Uterus (tissue), 2 donors: ENCODE measurements around the gene TMEM52B.

ENCODE experiments used
- POLR2A ChIP-seq, 2 donors: fragments of 450-650 bp; IDR thresholded peaks; one replicate each; pipeline ENCODE4 v1.6.1; 2016; ENCODE audit warnings: antibody characterized with exemption in 2 of 2, mild to moderate bottlenecking in 1 of 2, moderate library complexity in 1 of 2
- TF ChIP-seq, protein P1 (sequence below), 4 experiments: fragments of 200-600 bp in 2 of 4; fragments of 450-650 bp in 2 of 4; sonication (generic) in 2 of 4; IDR thresholded peaks; one replicate each; pipeline ENCODE4 v1.5.1; 2016 to 2019; ENCODE audit warnings: antibody characterized with exemption in 4 of 4, mild to moderate bottlenecking in 2 of 4, moderate library complexity in 1 of 4

DNA sequence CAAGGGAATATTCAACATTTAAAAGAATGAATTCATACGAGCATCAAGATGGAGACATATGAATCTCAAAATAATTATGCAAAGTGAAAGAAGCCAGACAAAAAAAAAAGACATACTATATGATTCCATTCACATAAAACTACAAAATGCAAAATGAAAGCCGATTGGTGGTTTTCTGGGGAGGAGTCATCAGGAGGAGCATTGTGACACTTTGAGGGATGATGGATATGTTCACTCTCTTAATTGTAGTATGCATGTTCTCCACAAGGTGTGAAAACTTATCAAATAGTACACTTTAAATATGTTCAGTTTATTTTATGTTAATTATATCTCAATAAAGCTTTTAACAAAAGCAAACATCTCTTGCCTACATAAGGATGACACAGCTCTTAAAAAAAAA lies 20.4 kb upstream of the TMEM52B start:
- TF ChIP-seq, protein P1, sequence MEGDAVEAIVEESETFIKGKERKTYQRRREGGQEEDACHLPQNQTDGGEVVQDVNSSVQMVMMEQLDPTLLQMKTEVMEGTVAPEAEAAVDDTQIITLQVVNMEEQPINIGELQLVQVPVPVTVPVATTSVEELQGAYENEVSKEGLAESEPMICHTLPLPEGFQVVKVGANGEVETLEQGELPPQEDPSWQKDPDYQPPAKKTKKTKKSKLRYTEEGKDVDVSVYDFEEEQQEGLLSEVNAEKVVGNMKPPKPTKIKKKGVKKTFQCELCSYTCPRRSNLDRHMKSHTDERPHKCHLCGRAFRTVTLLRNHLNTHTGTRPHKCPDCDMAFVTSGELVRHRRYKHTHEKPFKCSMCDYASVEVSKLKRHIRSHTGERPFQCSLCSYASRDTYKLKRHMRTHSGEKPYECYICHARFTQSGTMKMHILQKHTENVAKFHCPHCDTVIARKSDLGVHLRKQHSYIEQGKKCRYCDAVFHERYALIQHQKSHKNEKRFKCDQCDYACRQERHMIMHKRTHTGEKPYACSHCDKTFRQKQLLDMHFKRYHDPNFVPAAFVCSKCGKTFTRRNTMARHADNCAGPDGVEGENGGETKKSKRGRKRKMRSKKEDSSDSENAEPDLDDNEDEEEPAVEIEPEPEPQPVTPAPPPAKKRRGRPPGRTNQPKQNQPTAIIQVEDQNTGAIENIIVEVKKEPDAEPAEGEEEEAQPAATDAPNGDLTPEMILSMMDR (IDR thresholded peaks at IDR 0.05): no peak
- no peak for TF ChIP-seq POLR2A (IDR thresholded peaks at IDR 0.05)
